M059J (cell line): ENCODE data around the gene AKAP5. TPM values are rescaled to one million over a fixed set of nuclear protein-coding genes. Genes with fewer than 3 reads are reported as not detected.

Experiments used
- DNase-seq: peaks from one replicate; pipeline ENCODE4 v3.0.0-alpha.2; 2012; ENCODE audit warnings: low read depth
- total RNA-seq: library from RNA; depleted of rRNA; stranded (reverse); fragments of >200 nt; shearing (Covaris generic); gene quantifications from 2 replicates; pipeline ENCODE4 v1.2.3, GENCODE V29; 2014

AKAP5 gene
- total RNA-seq, 1 experiment from 2014 or later, result 3.9 TPM

DNA sequence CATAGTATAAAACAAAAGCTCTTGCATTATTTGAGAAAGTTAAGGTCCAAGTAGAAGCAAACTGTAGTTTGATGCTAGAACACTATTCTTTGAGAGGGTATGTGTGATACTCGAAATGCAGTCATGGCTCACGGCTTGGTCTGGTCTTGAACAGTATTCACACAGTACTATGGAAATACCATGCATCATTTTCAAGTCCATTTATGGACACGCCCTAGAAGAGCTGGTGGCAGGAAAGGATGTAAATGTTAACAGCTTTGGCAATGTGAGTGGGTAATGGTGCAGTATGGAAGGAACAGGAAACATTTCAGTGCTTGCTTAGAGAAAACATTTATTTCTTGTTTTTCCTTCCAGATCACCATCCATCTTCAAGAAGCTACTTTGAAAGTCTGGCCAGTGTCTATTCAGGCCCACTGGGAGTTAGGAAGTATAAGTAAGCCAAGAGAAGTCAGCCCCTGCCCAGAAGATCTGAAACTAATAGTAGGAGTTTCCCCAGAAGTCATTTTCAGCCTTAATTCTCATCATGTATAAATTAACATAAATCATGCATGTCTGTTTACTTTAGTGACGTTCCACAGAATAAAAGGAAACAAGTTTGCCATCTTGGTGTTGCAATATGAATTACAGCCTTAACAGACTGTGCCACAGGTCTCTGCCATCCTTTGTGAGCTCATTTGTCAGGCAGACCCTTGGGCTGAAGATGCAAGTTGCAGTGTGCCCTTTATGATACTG is 5.7 kb upstream of the AKAP5 start:
- peak; percentile 12 for DNase-seq

- DNase-seq, result no peak
These were observed 4.1 kb upstream of the AKAP5 start for GRCh38 chr14:64461221-64461620.

DNA sequence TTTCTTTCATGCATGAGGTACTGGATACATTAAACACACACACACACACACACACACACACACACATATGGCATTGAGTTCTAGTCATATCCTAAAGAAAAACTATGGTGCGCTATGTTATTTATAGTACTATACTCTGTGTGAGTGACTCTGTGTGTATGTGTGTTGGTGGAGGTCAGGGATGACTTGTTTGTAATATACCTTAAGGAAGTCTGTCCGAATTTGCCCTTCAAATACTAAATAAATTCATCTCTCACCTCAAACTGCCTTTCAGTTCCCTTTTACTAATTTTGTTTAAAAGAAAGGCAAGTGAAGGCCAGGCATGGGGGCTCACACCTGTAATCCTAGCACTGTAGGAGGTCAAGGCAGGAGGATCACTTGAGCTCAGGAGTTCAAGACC is 2.1 kb upstream of the AKAP5 start:
- DNase-seq, result no peak

DNA sequence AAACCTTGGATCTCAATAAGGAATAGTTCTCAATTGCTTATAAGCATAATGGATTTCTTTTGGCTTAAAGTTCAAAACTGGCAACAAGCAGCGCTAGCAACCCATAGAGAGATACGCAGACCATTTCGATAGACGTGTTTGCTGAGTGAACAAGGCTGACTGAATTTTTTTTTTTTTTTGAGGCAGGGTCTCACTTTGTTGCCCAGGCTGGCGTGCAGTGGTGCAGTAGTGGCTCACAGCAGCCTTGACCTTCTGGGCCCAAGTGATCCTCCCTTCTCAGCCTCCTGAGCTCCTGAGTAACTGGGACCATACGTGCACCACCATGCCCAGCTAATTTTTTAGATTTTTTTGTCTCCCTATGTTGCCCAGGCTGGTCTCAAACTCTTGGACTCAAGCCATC is 1.4 kb upstream of the AKAP5 start:
- no peak for DNase-seq

- no peak for DNase-seq
These were observed 648 bp upstream of the AKAP5 start for GRCh38 chr14:64464651-64465050.

GRCh38 chr14:64465831-64466554 is 694 bp downstream of the AKAP5 start:
- peak; percentile 72 for DNase-seq

DNA sequence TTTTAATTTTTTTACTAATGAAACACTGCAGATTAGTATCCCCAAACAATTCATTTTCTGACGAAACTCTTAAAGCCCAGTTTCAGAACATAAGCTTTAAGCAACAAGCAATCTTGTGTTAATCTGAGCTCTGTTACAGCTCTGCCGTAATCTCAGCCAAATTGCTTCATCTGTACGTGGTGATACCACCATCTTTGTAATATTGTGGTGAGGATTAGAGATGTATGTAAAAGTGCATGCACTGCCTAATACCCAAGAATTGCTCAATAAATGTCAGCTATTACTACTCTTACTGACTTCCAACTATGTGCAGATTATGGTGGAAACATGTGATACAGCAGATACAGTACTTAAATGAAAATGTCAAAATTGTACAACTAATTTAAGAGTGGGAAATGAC is 1.8 kb downstream of the AKAP5 start:
- DNase-seq, result no peak

GRCh38 chr14:64467566-64467965 is 2.3 kb downstream of the AKAP5 start:
- DNase-seq, result no peak

- no peak for DNase-seq
These were observed 3.2 kb downstream of the AKAP5 start for GRCh38 chr14:64468451-64468850.

DNA sequence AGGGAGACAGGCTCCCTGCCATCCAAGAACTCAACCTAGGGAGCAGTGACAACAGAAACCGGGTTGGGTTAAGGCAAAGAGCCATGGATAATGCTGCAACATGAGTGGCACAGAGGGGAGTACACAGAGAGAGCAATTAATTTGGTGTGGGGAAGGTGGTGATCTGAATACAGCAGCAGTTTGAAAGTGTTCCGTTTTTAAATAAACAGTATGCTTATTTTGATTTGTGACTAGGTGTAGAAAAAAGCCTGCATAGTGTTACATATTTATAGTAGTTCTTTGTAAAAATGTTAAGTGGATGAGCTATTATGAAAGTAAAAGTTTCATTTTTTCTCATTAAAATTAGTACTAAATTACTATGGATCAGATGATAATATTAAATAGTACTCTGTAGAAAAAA is 8.7 kb downstream of the AKAP5 start:
- no peak for DNase-seq

DNA sequence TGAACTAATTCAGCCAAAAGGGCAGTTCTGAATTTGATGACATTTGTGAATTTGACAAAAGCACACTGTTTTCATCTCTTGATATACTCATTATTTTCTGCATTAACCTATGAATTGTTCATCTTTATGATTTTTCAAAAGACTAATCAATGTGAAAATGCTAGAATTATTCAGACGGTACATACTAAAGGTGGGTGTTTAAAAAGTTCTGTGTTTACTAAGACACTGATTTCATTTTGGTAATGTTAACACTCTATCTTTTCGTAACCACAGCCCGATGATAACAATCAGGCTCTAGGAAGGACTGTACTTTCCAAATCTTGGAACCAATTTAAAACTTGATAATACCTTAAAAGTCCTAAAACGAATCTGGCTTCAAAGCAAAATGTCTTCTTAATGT is 9.4 kb downstream of the AKAP5 start:
- no peak for DNase-seq

GRCh38 chr14:64475585-64476273 is 10.4 kb downstream of the AKAP5 start:
- no peak for DNase-seq

- DNase-seq, result no peak
These were observed 11.1 kb downstream of the AKAP5 start for GRCh38 chr14:64476438-64476837.

GRCh38 chr14:64478634-64479250 is 13.4 kb downstream of the AKAP5 start:
- DNase-seq, result peak; percentile 15

GRCh38 chr14:64488590-64489099 is 23.3 kb downstream of the AKAP5 start:
- no peak for DNase-seq

GRCh38 chr14:64491637-64492036 is 26.3 kb downstream of the AKAP5 start:
- DNase-seq, result no peak

- DNase-seq, result no peak
These were observed 28.2 kb downstream of the AKAP5 start for GRCh38 chr14:64493455-64493854.

GRCh38 chr14:64495252-64495651 is 30.0 kb downstream of the AKAP5 start:
- DNase-seq, result no peak

GRCh38 chr14:64496764-64497163 is 31.5 kb downstream of the AKAP5 start:
- DNase-seq, result no peak

DNA sequence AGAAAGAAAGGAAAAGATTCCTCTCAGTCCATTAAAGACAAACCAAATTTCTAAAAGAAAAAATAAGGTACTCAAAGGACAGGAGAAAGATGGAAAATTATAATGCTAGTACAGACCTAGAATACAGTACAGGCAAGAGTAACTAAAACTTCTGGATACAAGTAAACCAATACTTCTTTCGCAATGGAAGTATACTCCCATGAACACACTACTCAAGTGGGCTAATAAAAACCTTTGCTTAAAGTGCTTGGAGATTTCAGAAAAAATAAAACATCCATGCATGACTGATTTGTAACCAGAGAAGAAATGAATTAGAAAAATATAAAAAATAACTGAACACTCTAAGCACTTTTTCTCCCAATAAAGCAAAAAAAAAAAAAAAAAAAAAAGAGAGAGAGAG is 34.8 kb downstream of the AKAP5 start:
- no peak for DNase-seq

DNA sequence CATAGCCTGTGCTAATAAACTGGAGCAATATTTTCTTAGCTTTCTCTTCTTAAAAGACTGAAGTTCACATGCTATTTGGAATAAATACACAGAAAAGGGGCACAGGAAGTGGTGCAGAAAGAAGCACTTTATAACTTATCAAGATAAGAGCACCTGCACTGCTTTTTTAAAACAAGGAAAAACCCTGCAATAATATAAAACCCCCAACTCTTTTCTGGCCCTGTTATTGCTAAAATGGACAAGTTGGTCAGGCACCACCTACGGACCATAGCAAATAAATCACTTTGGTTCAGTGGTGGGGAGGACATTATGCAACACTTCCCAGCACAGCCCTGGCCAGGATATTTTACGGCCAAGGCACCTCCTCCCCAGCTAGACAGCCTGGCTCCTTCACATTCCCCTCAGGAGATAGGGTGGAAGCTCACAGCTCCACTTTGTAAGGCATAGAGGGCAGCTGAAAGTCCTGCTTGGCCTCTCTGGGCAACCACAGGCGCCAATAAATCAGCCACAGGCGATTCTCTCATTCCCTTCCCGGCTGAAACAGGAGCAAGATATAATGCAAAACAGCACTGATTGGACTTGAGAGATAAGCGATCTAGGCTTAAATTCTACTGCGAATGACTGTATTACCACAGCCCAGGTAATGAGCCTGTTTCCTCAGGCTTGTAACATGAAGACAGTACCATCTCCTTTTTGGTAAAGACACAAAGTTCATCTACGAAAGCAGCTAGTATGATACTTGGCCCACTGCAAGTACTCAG is 36.3 kb downstream of the AKAP5 start:
- peak; percentile 97 for DNase-seq
